ENCODE results near the gene ST14. TPM values are rescaled to one million over a fixed set of nuclear protein-coding genes. Genes with fewer than 3 reads are reported as not detected.

The ST14 gene
- total RNA-seq (10 to 100 TPM in 5 of 9 donors, 1 to 10 TPM in 3, under 1 TPM in 1; 0.17 to 41.0 (median 11.4) TPM), polyA plus RNA-seq (10 to 100 TPM in 1 of 3 donors, 1 to 10 TPM in 2; 3.0 to 13.4 (median 3.4) TPM)
- long read RNA-seq, donor 1 = 0 reads
- long read RNA-seq, donor 2, partial matches to known transcripts = 17 of 17 reads
- long read RNA-seq, donor 2, other reads (novel, unspliced or antisense) = 0 of 17 reads
- long read RNA-seq, donor 3 = 0 reads
- long read RNA-seq, donor 4, partial matches to known transcripts = 1 of 2 reads
- long read RNA-seq, donor 4, other reads (novel, unspliced or antisense) = 1 of 2 reads
- long read RNA-seq, donor 5, transcript ST14-201 (19 exons, 3,539 nt) = major isoform, 19 of 23 reads
- long read RNA-seq, donor 5, partial matches to known transcripts = 2 of 23 reads
- long read RNA-seq, donor 5, other reads (novel, unspliced or antisense) = 2 of 23 reads
- long read RNA-seq, donor 6, partial matches to known transcripts = 1 of 1 reads
- long read RNA-seq, donor 6, other reads (novel, unspliced or antisense) = 0 of 1 reads
- long read RNA-seq, donor 7 = 0 reads
- long read RNA-seq, donor 8 = 0 reads
- long read RNA-seq, donor 9, partial matches to known transcripts = 18 of 18 reads
- long read RNA-seq, donor 9, other reads (novel, unspliced or antisense) = 0 of 18 reads
- long read RNA-seq, donor 10 = 0 reads

GRCh38 chr11:130159657-130160497 lies at the start of gene ST14:
Gene ST14, plus strand, starts transcription at chr11:130159782. Its CDS starts 198 bp downstream, at chr11:130159980.
- peaks cover 29% of the 10 kb centered on the region for H3K27me3 ChIP-seq
- 4 to 13% (median 7%) methylated on average over 12 to 89 of the region's 89 CpGs for WGBS, 4 donors

GRCh38 chr11:130110339-130111108 lies 49.1 kb upstream of the ST14 start:
- Histone ChIP-seq H3K4me1 (replicated peaks in 1 of 2) (peaks cover 0 to 5% of the 10 kb centered on the region in 2 donors), H3K27ac (no peak overlapping the region), H3K36me3 (replicated peaks in 1 of 2) (peaks cover 0 to 19% of the 10 kb centered on the region in 2 donors), H3K4me3 (no peak overlapping the region), H3K9me3 (replicated peaks in 1 of 3) (no peaks in the 10 kb centered on the region), H3K27me3 (no peaks in the 10 kb centered on the region)
- DNase-seq = no peak
- WGBS, 4 donors = 92 to 96% (median 94%) methylated on average over 7 of the region's 7 CpGs
- intact Hi-C loops (cut with DNase I) = no loop called here
- TF ChIP-seq POLR2A (IDR thresholded peaks at IDR 0.05) = no peak
- TF ChIP-seq CTCF (IDR thresholded peaks at IDR 0.05) = no peak

More at GRCh38 chr11:130159657-130160497, at the start of gene ST14:
- intact Hi-C loops (cut with DNase I) = no loop called here
- Histone ChIP-seq H3K27ac (peak within 1 kb of the TSS in 2 of 5 donors; percentile 19 to 26), H3K4me1 (replicated peaks in 1 of 2) (peaks cover 0 to 7% of the 10 kb centered on the region in 2 donors), H3K4me3 (peak within 1 kb of the TSS in 2 of 4 donors; percentile 16 to 49), H3K36me3 (replicated peaks in 1 of 2) (no peaks in the 10 kb centered on the region), H3K9me3 (replicated peaks in 1 of 3) (no peaks in the 10 kb centered on the region)
- TF ChIP-seq CTCF (IDR thresholded peaks at IDR 0.05) = no peak
- no peak for TF ChIP-seq POLR2A (IDR thresholded peaks at IDR 0.05)
- DNase-seq = no peak

GRCh38 chr11:130112071-130112830 lies 47.3 kb upstream of the ST14 start:
- intact Hi-C loops (cut with DNase I) = no loop called here
- no peak overlapping the region for H3K27ac ChIP-seq
- peaks cover 0 to 5% of the 10 kb centered on the region in 2 donors for H3K4me1 ChIP-seq (replicated peaks in 1 of 2)
- WGBS, 4 donors = 93 to 94% (median 94%) methylated on average over 10 of the region's 10 CpGs
- TF ChIP-seq POLR2A (IDR thresholded peaks at IDR 0.05) (no peak), CTCF (IDR thresholded peaks at IDR 0.05) (no peak)
- no peaks in the 10 kb centered on the region for H3K27me3 ChIP-seq
- H3K9me3 ChIP-seq (replicated peaks in 1 of 3) = no peaks in the 10 kb centered on the region
- no peak for DNase-seq
- no peak overlapping the region for H3K4me3 ChIP-seq
- H3K36me3 ChIP-seq (replicated peaks in 1 of 2) = peaks cover 0 to 19% of the 10 kb centered on the region in 2 donors

Data from adrenal gland (tissue), 19 donors.